GM12878 (cell line): ENCODE data around the gene DNMT1. TPM values are rescaled to one million over a fixed set of nuclear protein-coding genes. Genes with fewer than 3 reads are reported as not detected.

Experiments used
- ATAC-seq: fragments of 200-7000 bp; cut with Tn5 transposase; 3 replicates; pipeline ENCODE4 v1.9.1; 2020; ENCODE audit warnings: mild to moderate bottlenecking, moderate library complexity
- BruUV-seq: library from RNA; stranded (reverse); fragments of 400-500 nt; replicated peaks from 2 replicates; lab custom pipeline; 2021; lab: Mats Ljungman, UMichigan
- CTCF ChIA-PET: fragments of 300-600 bp; sonication (Branson Sonifier 250); formaldehyde crosslinking; extraction: SDS; loops from one replicate; lab custom pipeline; 2021; ENCODE audit warnings: inconsistent platforms; lab: Yijun Ruan, JAX
- POLR2A ChIA-PET: fragments of 350-600 bp; formaldehyde crosslinking; extraction: SDS; loops from one replicate; lab custom pipeline; 2021; ENCODE audit warnings: inconsistent platforms; lab: Charles Lee
- RAD21 ChIA-PET: fragments of 300-600 bp; sonication (Branson Sonifier 250); formaldehyde crosslinking; loops from one replicate; lab custom pipeline; 2023; ENCODE audit warnings: antibody characterized with exemption; ENCODE audit not compliant: unreplicated experiment; lab: Charles Lee
- SMC1A ChIA-PET: fragments of 300-600 bp; sonication (Branson Sonifier 250); formaldehyde crosslinking; loops from one replicate; lab custom pipeline; 2023; ENCODE audit not compliant: unreplicated experiment, uncharacterized antibody; lab: Charles Lee
- DNase-seq: peaks from one replicate; pipeline ENCODE4 v3.0.0-alpha.2; 2011; ENCODE audit warnings: low read depth, low spot score
- FAIRE-seq: peaks from 3 replicates; lab custom pipeline; 2011; peaks lifted over from hg19 to GRCh38; lab: Jason Lieb, UNC
- H2AFZ ChIP-seq: 2 replicates; pipeline ENCODE4 v1.6.0; 2011; ENCODE audit warnings: low read depth, low read length, control low read depth; ENCODE audit not compliant: control insufficient read depth
- H3K27ac ChIP-seq: 2 replicates; pipeline ENCODE4 v1.5.1; 2011; ENCODE audit warnings: control low read depth; ENCODE audit not compliant: control insufficient read depth, insufficient read depth
- H3K27me3 ChIP-seq, 2 experiments: replicated peaks in 1 of 2; 2 replicates each; pipeline versions ENCODE4 v1.6.0 to v1.6.1; 2011; ENCODE audit warnings: low read length in 1 of 2; ENCODE audit not compliant: control insufficient read depth in 2 of 2, insufficient read depth in 2 of 2
- H3K36me3 ChIP-seq, 2 experiments: 2 replicates each; pipeline ENCODE4 v1.5.1; 2011; ENCODE audit warnings: low read length in 1 of 2; ENCODE audit not compliant: control insufficient read depth in 2 of 2, insufficient read depth in 2 of 2
- H3K4me1 ChIP-seq: 2 replicates; pipeline ENCODE4 v1.6.1; 2011; ENCODE audit warnings: mild to moderate bottlenecking, low read length, moderate library complexity, mixed read lengths; ENCODE audit not compliant: control insufficient read depth, insufficient read depth
- H3K4me2 ChIP-seq: 2 replicates; pipeline ENCODE4 v1.6.0; 2011; ENCODE audit warnings: control low read depth; ENCODE audit not compliant: control insufficient read depth, insufficient read depth
- H3K4me3 ChIP-seq: fragments of 200-600 bp; sonication (generic); 2 replicates; pipeline ENCODE4 v1.5.1; 2016
- H3K79me2 ChIP-seq: 2 replicates; pipeline ENCODE4 v1.6.0; 2011; ENCODE audit warnings: low read length; ENCODE audit not compliant: control insufficient read depth, insufficient read depth
- H3K9ac ChIP-seq: 2 replicates; pipeline ENCODE4 v1.8.0; 2011; ENCODE audit warnings: low read length, control low read depth, mixed read lengths; ENCODE audit not compliant: control insufficient read depth, insufficient read depth
- H3K9me3 ChIP-seq: replicated peaks from 3 replicates; pipeline ENCODE4 v1.5.1; 2011; ENCODE audit warnings: mild to moderate bottlenecking, low read length; ENCODE audit not compliant: control insufficient read depth, insufficient read depth
- H4K20me1 ChIP-seq: 2 replicates; pipeline ENCODE4 v1.6.0; 2011; ENCODE audit not compliant: control insufficient read depth, insufficient read depth
- ESRRA ChIP-seq: IDR thresholded peaks from 2 replicates; pipeline ENCODE4 v1.6.1; 2012; ENCODE audit warnings: mild to moderate bottlenecking, low read length, improper control_type of control experiment
- HCFC1 ChIP-seq: fragments of 150-350 bp; IDR thresholded peaks from 2 replicates; pipeline ENCODE4 v1.6.1; 2014; ENCODE audit warnings: low read length
- IKZF1 ChIP-seq: fragments of 450-650 bp; conservative IDR thresholded peaks from 2 replicates; pipeline ENCODE4 v1.6.1; 2017; ENCODE audit warnings: antibody characterized with exemption, mild to moderate bottlenecking
- MXI1 ChIP-seq: fragments of 150-350 bp; IDR thresholded peaks from 2 replicates; pipeline ENCODE4 v1.6.1; 2011; ENCODE audit warnings: low read depth, mild to moderate bottlenecking, inconsistent platforms, low read length, improper control_type of control experiment
- NKRF ChIP-seq: fragments of 450-650 bp; conservative IDR thresholded peaks from 2 replicates; pipeline ENCODE4 v1.6.1; 2017; ENCODE audit warnings: mild to moderate bottlenecking, moderate library complexity
- RAD51 ChIP-seq: fragments of 450-650 bp; IDR thresholded peaks from 2 replicates; pipeline ENCODE4 v1.6.1; 2016; ENCODE audit warnings: moderate library complexity, mild to moderate bottlenecking, inconsistent platforms
- TARDBP ChIP-seq: IDR thresholded peaks from 2 replicates; pipeline ENCODE4 v1.6.1; 2016; ENCODE audit warnings: borderline replicate concordance
- ZBTB40 ChIP-seq: fragments of 450-650 bp; IDR thresholded peaks from 2 replicates; pipeline ENCODE4 v1.6.1; 2016; ENCODE audit warnings: mild to moderate bottlenecking, moderate library complexity, borderline replicate concordance
- WGBS: methylation state at CpG from one replicate; pipeline ENCODE4 v1.1.6; 2016; ENCODE audit warnings: low lambda C conversion rate; ENCODE audit not compliant: insufficient replicate concordance, insufficient coverage; ENCODE audit errors: missing lambda C conversion rate; 5-methylcytosine and 5-hydroxymethylcytosine counted together
- in situ Hi-C: fragments of 300-500 bp; cut with MboI; formaldehyde crosslinking; loops from 9 replicates; pipeline ENCODE4 v1.14.3; 2018; ENCODE audit warnings: mixed read lengths
- intact Hi-C: fragments of 100-400 bp; cut with micrococcal nuclease; formaldehyde crosslinking; loops from one replicate; pipeline ENCODE4 v1.14.2; 2022; ENCODE audit not compliant: unreplicated experiment
- polyA plus RNA-seq, 11 experiments: library from polyadenylated mRNA; depleted of rRNA in 4 of 11; unstranded in 6 of 11; stranded (reverse) in 5 of 11; fragments of >200 nt; fragmentation: Nextera tagmentation in 4 of 11; fragmentation: Illumina TruSeq in 1 of 11; extraction: Ambion mirVana in 4 of 11; extraction: Trizol in 1 of 11; gene quantifications; 1 replicate in 1 of 11; 2 replicates in 10 of 11; pipeline versions ENCODE4 v1.2.1 to v1.2.3, GENCODE V29; 2011 to 2016; ENCODE audit warnings: inconsistent platforms in 2 of 11, missing spikeins in 2 of 11, low read depth in 1 of 11
- total RNA-seq, 4 experiments: library from RNA; depleted of rRNA in 3 of 4; stranded (reverse); fragments of >200 nt in 3 of 4; fragmentation: Illumina TruSeq in 1 of 4; extraction: Trizol in 1 of 4; gene quantifications; 2 replicates each; pipeline versions ENCODE4 v1.2.1 to v1.2.3, GENCODE V29; 2013 to 2021

DNMT1 gene
- total and polyA plus RNA-seq, 10 of the 15 experiments (the other 5 are each of a cell fraction or from before 2014, with no cell fraction given), result 70.0 to 290 (median 133) TPM

- TF ChIP-seq IKZF1, result no peak
- no peak for TF ChIP-seq MXI1
- no peak for TF ChIP-seq HCFC1
- no peak for TF ChIP-seq NKRF
- no peak for TF ChIP-seq RAD51
- TF ChIP-seq TARDBP, result no peak
These were observed 10.9 kb upstream of the DNMT1 start (continued) for GRCh38 chr19:10205636-10206035.

GRCh38 chr19:10203686-10204085, 8.9 kb upstream of the DNMT1 start:
- no peak overlapping the region for H3K4me3 ChIP-seq
- in situ Hi-C loops (no loop called here), intact Hi-C loops (no loop called here)
- DNase-seq, result no peak
- H3K36me3 ChIP-seq, result no peaks in the 10 kb centered on the region
- H3K9me3 ChIP-seq, result peaks cover 3% of the 10 kb centered on the region; the same call in 1 of the 3 replicates
- H3K27me3 ChIP-seq, result no peaks in the 10 kb centered on the region
- no peak overlapping the region for H3K27ac ChIP-seq
- ChIA-PET CTCF (no interaction called here), POLR2A (no interaction called here), SMC1A (no interaction called here), RAD21 (no interaction called here)
- H2AFZ ChIP-seq, result no peak overlapping the region
- TF ChIP-seq ESRRA, result no peak
- TF ChIP-seq ZBTB40, result peak; percentile 76
- no peak overlapping the region for H3K4me2 ChIP-seq
- peaks cover 12% of the 10 kb centered on the region for H3K4me1 ChIP-seq
- FAIRE-seq, result no peak
- 83% methylated on average over 3 of the region's 3 CpGs for WGBS
- H3K79me2 ChIP-seq, result no peaks in the 10 kb centered on the region
- no peak for ATAC-seq
- H4K20me1 ChIP-seq, result no peaks in the 10 kb centered on the region
- no peak overlapping the region for H3K9ac ChIP-seq
- no TSS peak for BruUV-seq
